MM.1S (cell line): ENCODE results near the gene SLA2.

ENCODE experiments used
- CTCF ChIP-seq: fragments of 300-600 bp; sonication (generic); IDR thresholded peaks from 2 replicates; pipeline ENCODE4 v1.5.1; 2016; ENCODE audit warnings: antibody characterized with exemption, low read length, mixed read lengths
- EZH2 ChIP-seq: fragments of 300-600 bp; sonication (generic); optimal IDR thresholded peaks from 2 replicates; pipeline ENCODE3; 2017; ENCODE audit warnings: low read depth, mild to moderate bottlenecking, antibody characterized with exemption, low read length, mixed read lengths
- EZH2phosphoT487 ChIP-seq: fragments of 300-600 bp; sonication (generic); IDR thresholded peaks from 2 replicates; pipeline ENCODE4 v1.6.1; 2018; ENCODE audit warnings: antibody characterized with exemption, low read length

GRCh38 chr20:36591854-36592641 is 53.9 kb downstream of the SLA2 start:
- no peak; the same call in 1 of the 2 replicates for TF ChIP-seq CTCF
- no peak for TF ChIP-seq EZH2
- TF ChIP-seq EZH2phosphoT487 = no peak
